GM23248 (cell line): ENCODE measurements around the gene CC2D1B.

ENCODE experiments used
- EZH2 ChIP-seq: fragments of 200-600 bp; sonication (generic); IDR thresholded peaks from 2 replicates; pipeline ENCODE4 v1.6.1; 2018; ENCODE audit warnings: antibody characterized with exemption, mild to moderate bottlenecking; ENCODE audit not compliant: insufficient read depth, poor library complexity, severe bottlenecking
- EZH2phosphoT487 ChIP-seq: fragments of 200-600 bp; sonication (generic); IDR thresholded peaks from 2 replicates; pipeline ENCODE4 v1.6.1; 2018; ENCODE audit warnings: antibody characterized with exemption, moderate library complexity, mild to moderate bottlenecking, low read depth; ENCODE audit not compliant: insufficient read depth

- TF ChIP-seq EZH2phosphoT487 (no peak), EZH2 (no peak)
Measured at GRCh38 chr1:52414942-52415341, 48.9 kb upstream of the CC2D1B start.
